Neural progenitor cell (in vitro differentiated cells): Measurements from ENCODE around the gene GRID1.

Experiments
- CTCF ChIP-seq: fragments of 200-600 bp; sonication (generic); IDR thresholded peaks from 2 replicates; pipeline ENCODE4 v1.5.1; 2017; ENCODE audit warnings: antibody characterized with exemption, mild to moderate bottlenecking
- EZH2 ChIP-seq: fragments of 200-600 bp; sonication (generic); IDR thresholded peaks from 2 replicates; pipeline ENCODE4 v1.6.1; 2017; ENCODE audit warnings: antibody characterized with exemption, mild to moderate bottlenecking, moderate library complexity
- EZH2phosphoT487 ChIP-seq: fragments of 200-600 bp; sonication (generic); IDR thresholded peaks from 2 replicates; pipeline ENCODE4 v1.6.1; 2017; ENCODE audit warnings: antibody characterized with exemption

- TF ChIP-seq CTCF (no peak), EZH2 (no peak), EZH2phosphoT487 (no peak)
Observed at GRCh38 chr10:85857791-85858190, 508.8 kb downstream of the GRID1 start.
